ENCODE data around the gene PCNX4. TPM values are rescaled to one million over a fixed set of nuclear protein-coding genes. Genes with fewer than 3 reads are reported as not detected.

PCNX4 gene
- total RNA-seq, 1 experiment from 2014 or later: 117 TPM

- DNase-seq: peak; percentile 98
- Histone ChIP-seq H3K79me2 (ENCODE audit: low read length) (no peaks in the 10 kb centered on the region), H3K9me2 (replicated peaks; ENCODE audit: low read length) (no peaks in the 10 kb centered on the region), H3K36me3 (ENCODE audit: low read depth, low read length) (no peaks in the 10 kb centered on the region), H3K4me2 (ENCODE audit: low read length) (peak overlapping the region; percentile 70), H3F3A (ENCODE audit: low read length, unreplicated experiment) (peaks cover 7% of the 10 kb centered on the region), H3K27ac (ENCODE audit: low read length) (no peak overlapping the region), H3K27me3 (ENCODE audit: low read length) (no peaks in the 10 kb centered on the region), H3K4me3 (ENCODE audit: low read length) (peak overlapping the region; percentile 50), H3K9me3 (ENCODE audit: low read length) (no peaks in the 10 kb centered on the region), H3K9ac (ENCODE audit: low read length) (peak overlapping the region; percentile 1; the same call in 1 of the 2 replicates), H4K20me1 (ENCODE audit: low read length) (no peaks in the 10 kb centered on the region), H3K4me1 (ENCODE audit: insufficient read depth, low read length) (peaks cover 29% of the 10 kb centered on the region), H2AFZ (ENCODE audit: low read length) (peak overlapping the region; percentile 42)
- intact Hi-C loops (cut with micrococcal nuclease): loop anchor here (1.0 to 5.0 kb wide), 8 partner anchors 19 to 677 kb away; partner anchors contain the start of genes DHRS7 and PPM1A
- ATAC-seq: peak; percentile 13; the same call in 1 of the 2 replicates
- TF ChIP-seq CTCF (conservative IDR thresholded peaks at IDR 0.05; ENCODE audit: low read depth, low read length) (peak; percentile 100), EZH2 (IDR thresholded peaks at IDR 0.05; ENCODE audit: low read length, unreplicated experiment) (no peak)
- ChIA-PET POLR2A (ENCODE audit: unreplicated experiment) (interaction anchor here (0.6 to 0.7 kb wide), 3 partner anchors 8 to 215 kb away, joined by 3 to 6 read pairs (median 3); no protein-coding TSS in a partner anchor), CTCF (interaction anchor here (0.6 to 2.3 kb wide), 13 partner anchors 19 to 672 kb away, joined by 3 to 39 read pairs (median 6); partner anchors contain the start of genes DHRS7 and PCNX4)
- no TSS peak for BruUV-seq (replicated peaks)
Measured at GRCh38 chr14:60184146-60184904, 92.6 kb downstream of the PCNX4 start.

GRCh38 chr14:60184905-60185555 lies 93.3 kb downstream of the PCNX4 start:
- Histone ChIP-seq H2AFZ (ENCODE audit: low read length) (no peak overlapping the region), H3K4me2 (ENCODE audit: low read length) (no peak overlapping the region), H3K36me3 (ENCODE audit: low read depth, low read length) (no peaks in the 10 kb centered on the region), H3K4me1 (ENCODE audit: insufficient read depth, low read length) (peaks cover 22% of the 10 kb centered on the region), H3K27me3 (ENCODE audit: low read length) (no peaks in the 10 kb centered on the region), H3K9me2 (replicated peaks; ENCODE audit: low read length) (no peaks in the 10 kb centered on the region), H3K79me2 (ENCODE audit: low read length) (no peaks in the 10 kb centered on the region), H3F3A (ENCODE audit: low read length, unreplicated experiment) (peaks cover 4% of the 10 kb centered on the region), H3K9ac (ENCODE audit: low read length) (no peak overlapping the region), H3K27ac (ENCODE audit: low read length) (no peak overlapping the region), H3K9me3 (ENCODE audit: low read length) (no peaks in the 10 kb centered on the region), H4K20me1 (ENCODE audit: low read length) (no peaks in the 10 kb centered on the region), H3K4me3 (ENCODE audit: low read length) (no peak overlapping the region)
- intact Hi-C loops (cut with micrococcal nuclease): loop anchor here (1.0 to 5.0 kb wide), 10 partner anchors 20 to 678 kb away; partner anchors contain the start of genes DHRS7 and PPM1A
- CTCF ChIA-PET: interaction anchor here (0.6 to 2.3 kb wide), 2 partner anchors 182 to 221 kb away, joined by 3 to 39 read pairs; no protein-coding TSS in a partner anchor
- BruUV-seq (replicated peaks): no TSS peak
- no peak for ATAC-seq
- TF ChIP-seq EZH2phosphoT487 (IDR thresholded peaks at IDR 0.05; ENCODE audit: borderline replicate concordance, low read length) (no peak), EZH2 (IDR thresholded peaks at IDR 0.05; ENCODE audit: low read length, unreplicated experiment) (no peak), CTCF (conservative IDR thresholded peaks at IDR 0.05; ENCODE audit: low read depth, low read length) (no peak)
- DNase-seq: no peak
- POLR2A ChIA-PET (ENCODE audit: unreplicated experiment): interaction anchor here (0.7 kb wide), 1 partner anchor 216 kb away, joined by 6 read pairs; no protein-coding TSS in a partner anchor

Measured in PC-3 (cell line).